ENCODE results near the gene CTCF.

CTCF gene

GRCh38 chr16:67661886-67662652 lies 99.7 kb downstream of the CTCF start:
- H3K4me3 ChIP-seq (ENCODE audit: low read length), result no peak overlapping the region
- no peak overlapping the region for H3K27ac ChIP-seq (ENCODE audit: low read depth, low read length)
- H3K9ac ChIP-seq (ENCODE audit: low read length), result no peak overlapping the region
- H3K27me3 ChIP-seq (ENCODE audit: control insufficient read depth, insufficient read depth, low read length), result no peaks in the 10 kb centered on the region
- H3K36me3 ChIP-seq (ENCODE audit: control insufficient read depth, insufficient read depth, low read length), result peaks cover 1% of the 10 kb centered on the region
- H3K4me1 ChIP-seq (ENCODE audit: control insufficient read depth, insufficient read depth, low read length), result peaks cover 21% of the 10 kb centered on the region

GRCh38 chr16:67662653-67663010 lies 100.3 kb downstream of the CTCF start:
- peaks cover 27% of the 10 kb centered on the region for H3K4me1 ChIP-seq (ENCODE audit: control insufficient read depth, insufficient read depth, low read length)
- H3K9ac ChIP-seq (ENCODE audit: low read length), result no peak overlapping the region
- H3K27ac ChIP-seq (ENCODE audit: low read depth, low read length), result no peak overlapping the region
- no peaks in the 10 kb centered on the region for H3K36me3 ChIP-seq (ENCODE audit: control insufficient read depth, insufficient read depth, low read length)
- no peaks in the 10 kb centered on the region for H3K27me3 ChIP-seq (ENCODE audit: control insufficient read depth, insufficient read depth, low read length)
- H3K4me3 ChIP-seq (ENCODE audit: low read length), result no peak overlapping the region

- no peak overlapping the region for H3K27ac ChIP-seq (ENCODE audit: low read depth, low read length)
- no peak overlapping the region for H3K9ac ChIP-seq (ENCODE audit: low read length)
- H3K4me3 ChIP-seq (ENCODE audit: low read length), result no peak overlapping the region
- peaks cover 31% of the 10 kb centered on the region for H3K4me1 ChIP-seq (ENCODE audit: control insufficient read depth, insufficient read depth, low read length)
- H3K36me3 ChIP-seq (ENCODE audit: control insufficient read depth, insufficient read depth, low read length), result no peaks in the 10 kb centered on the region
- no peaks in the 10 kb centered on the region for H3K27me3 ChIP-seq (ENCODE audit: control insufficient read depth, insufficient read depth, low read length)
Measured at GRCh38 chr16:67663151-67663876, 101.0 kb downstream of the CTCF start.

GRCh38 chr16:67663877-67664222 lies 101.5 kb downstream of the CTCF start:
- H3K9ac ChIP-seq (ENCODE audit: low read length), result no peak overlapping the region
- no peak overlapping the region for H3K27ac ChIP-seq (ENCODE audit: low read depth, low read length)
- H3K27me3 ChIP-seq (ENCODE audit: control insufficient read depth, insufficient read depth, low read length), result no peaks in the 10 kb centered on the region
- no peaks in the 10 kb centered on the region for H3K36me3 ChIP-seq (ENCODE audit: control insufficient read depth, insufficient read depth, low read length)
- H3K4me1 ChIP-seq (ENCODE audit: control insufficient read depth, insufficient read depth, low read length), result peaks cover 30% of the 10 kb centered on the region
- H3K4me3 ChIP-seq (ENCODE audit: low read length), result no peak overlapping the region

GRCh38 chr16:67664258-67664657 lies 101.9 kb downstream of the CTCF start:
- Histone ChIP-seq H3K27ac (ENCODE audit: low read depth, low read length) (no peak overlapping the region), H3K4me1 (ENCODE audit: control insufficient read depth, insufficient read depth, low read length) (peaks cover 26% of the 10 kb centered on the region)

GRCh38 chr16:67664871-67665270 lies 102.5 kb downstream of the CTCF start:
- H3K27ac ChIP-seq (ENCODE audit: low read depth, low read length), result no peak overlapping the region
- H3K4me1 ChIP-seq (ENCODE audit: control insufficient read depth, insufficient read depth, low read length), result peaks cover 25% of the 10 kb centered on the region
- H3K4me3 ChIP-seq (ENCODE audit: low read length), result no peak overlapping the region
- H3K36me3 ChIP-seq (ENCODE audit: control insufficient read depth, insufficient read depth, low read length), result no peaks in the 10 kb centered on the region
- H3K27me3 ChIP-seq (ENCODE audit: control insufficient read depth, insufficient read depth, low read length), result no peaks in the 10 kb centered on the region
- H3K9ac ChIP-seq (ENCODE audit: low read length), result no peak overlapping the region

More at GRCh38 chr16:67664258-67664657, 101.9 kb downstream of the CTCF start:
- no peak overlapping the region for H3K9ac ChIP-seq (ENCODE audit: low read length)
- H3K27me3 ChIP-seq (ENCODE audit: control insufficient read depth, insufficient read depth, low read length), result no peaks in the 10 kb centered on the region
- H3K4me3 ChIP-seq (ENCODE audit: low read length), result no peak overlapping the region
- H3K36me3 ChIP-seq (ENCODE audit: control insufficient read depth, insufficient read depth, low read length), result no peaks in the 10 kb centered on the region

GRCh38 chr16:67665598-67665997 lies 103.3 kb downstream of the CTCF start:
- no peaks in the 10 kb centered on the region for H3K27me3 ChIP-seq (ENCODE audit: control insufficient read depth, insufficient read depth, low read length)
- H3K4me1 ChIP-seq (ENCODE audit: control insufficient read depth, insufficient read depth, low read length), result peaks cover 25% of the 10 kb centered on the region
- H3K9ac ChIP-seq (ENCODE audit: low read length), result no peak overlapping the region
- no peak overlapping the region for H3K27ac ChIP-seq (ENCODE audit: low read depth, low read length)
- H3K36me3 ChIP-seq (ENCODE audit: control insufficient read depth, insufficient read depth, low read length), result no peaks in the 10 kb centered on the region
- H3K4me3 ChIP-seq (ENCODE audit: low read length), result peak overlapping the region; percentile 79

- Histone ChIP-seq H3K4me1 (ENCODE audit: control insufficient read depth, insufficient read depth, low read length) (peaks cover 23% of the 10 kb centered on the region), H3K36me3 (ENCODE audit: control insufficient read depth, insufficient read depth, low read length) (no peaks in the 10 kb centered on the region), H3K9ac (ENCODE audit: low read length) (peak overlapping the region; percentile 12), H3K27ac (ENCODE audit: low read depth, low read length) (no peak overlapping the region), H3K4me3 (ENCODE audit: low read length) (peak overlapping the region; percentile 79), H3K27me3 (ENCODE audit: control insufficient read depth, insufficient read depth, low read length) (no peaks in the 10 kb centered on the region)
Measured at GRCh38 chr16:67666032-67666551, 103.8 kb downstream of the CTCF start.

GRCh38 chr16:67666559-67667452 lies 104.5 kb downstream of the CTCF start, which contains the start of the genes C16orf86 and ENKD1:
Gene C16orf86, plus strand, starts transcription at chr16:67666814. Its CDS starts 157 bp downstream, at chr16:67666971.
Gene ENKD1, minus strand, starts transcription at chr16:67666750. Its CDS starts 308 bp downstream, at chr16:67666442.
- Histone ChIP-seq H3K36me3 (ENCODE audit: control insufficient read depth, insufficient read depth, low read length) (no peaks in the 10 kb centered on the region), H3K9ac (ENCODE audit: low read length) (peak within 1 kb of the TSS; percentile 68), H3K4me3 (ENCODE audit: low read length) (peak within 1 kb of the TSS; percentile 79), H3K27me3 (ENCODE audit: control insufficient read depth, insufficient read depth, low read length) (no peaks in the 10 kb centered on the region), H3K4me1 (ENCODE audit: control insufficient read depth, insufficient read depth, low read length) (peaks cover 19% of the 10 kb centered on the region), H3K27ac (ENCODE audit: low read depth, low read length) (peak within 1 kb of the TSS; percentile 91)

- peak overlapping the region; percentile 79 for H3K4me3 ChIP-seq (ENCODE audit: low read length)
- peak overlapping the region; percentile 91 for H3K27ac ChIP-seq (ENCODE audit: low read depth, low read length)
- peaks cover 19% of the 10 kb centered on the region for H3K4me1 ChIP-seq (ENCODE audit: control insufficient read depth, insufficient read depth, low read length)
- no peaks in the 10 kb centered on the region for H3K36me3 ChIP-seq (ENCODE audit: control insufficient read depth, insufficient read depth, low read length)
- H3K9ac ChIP-seq (ENCODE audit: low read length), result no peak overlapping the region
- H3K27me3 ChIP-seq (ENCODE audit: control insufficient read depth, insufficient read depth, low read length), result no peaks in the 10 kb centered on the region
Measured at GRCh38 chr16:67667453-67667816, 105.1 kb downstream of the CTCF start.

GRCh38 chr16:67667817-67668494 lies 105.6 kb downstream of the CTCF start:
- Histone ChIP-seq H3K36me3 (ENCODE audit: control insufficient read depth, insufficient read depth, low read length) (no peaks in the 10 kb centered on the region), H3K4me3 (ENCODE audit: low read length) (peak overlapping the region; percentile 79), H3K9ac (ENCODE audit: low read length) (no peak overlapping the region), H3K27ac (ENCODE audit: low read depth, low read length) (peak overlapping the region; percentile 91), H3K27me3 (ENCODE audit: control insufficient read depth, insufficient read depth, low read length) (no peaks in the 10 kb centered on the region), H3K4me1 (ENCODE audit: control insufficient read depth, insufficient read depth, low read length) (peaks cover 19% of the 10 kb centered on the region)
